GM12878 (cell line): ENCODE measurements around the gene MED31. TPM values are rescaled to one million over a fixed set of nuclear protein-coding genes. Genes with fewer than 3 reads are reported as not detected.

Experiments used
- BCL11A ChIP-seq: IDR thresholded peaks from 2 replicates; pipeline ENCODE4 v1.6.1; 2011; ENCODE audit warnings: low read depth, low read length
- CEBPB ChIP-seq, 2 experiments: fragments of 150-350 bp in 1 of 2; IDR thresholded peaks; 2 replicates each; pipeline ENCODE4 v1.6.1; 2012 to 2014; ENCODE audit warnings: low read depth in 2 of 2, low read length in 2 of 2, borderline replicate concordance in 1 of 2, inconsistent platforms in 1 of 2
- ELK1 ChIP-seq: IDR thresholded peaks from 2 replicates; pipeline ENCODE4 v1.6.1; 2012; ENCODE audit warnings: low read depth, low read length, improper control_type of control experiment
- EZH2 ChIP-seq: IDR thresholded peaks from 2 replicates; pipeline ENCODE4 v1.6.1; 2012; ENCODE audit warnings: low read depth, mild to moderate bottlenecking, control low read depth, inconsistent platforms, low read length, borderline replicate concordance; ENCODE audit not compliant: control insufficient read depth
- FOXK2 ChIP-seq: fragments of 450-650 bp; IDR thresholded peaks from 2 replicates; pipeline ENCODE4 v1.6.1; 2017; ENCODE audit warnings: mild to moderate bottlenecking, moderate library complexity
- IRF4 ChIP-seq: IDR thresholded peaks from 2 replicates; pipeline ENCODE4 v1.6.1; 2011; ENCODE audit warnings: low read depth, low read length
- IRF5 ChIP-seq: fragments of 450-650 bp; IDR thresholded peaks from 2 replicates; pipeline ENCODE4 v1.6.1; 2017; ENCODE audit warnings: borderline replicate concordance
- KAT2A ChIP-seq: conservative IDR thresholded peaks from 2 replicates; pipeline ENCODE4 v1.6.1; 2011; ENCODE audit warnings: low read depth, low read length; ENCODE audit not compliant: control insufficient read depth
- MYB ChIP-seq: fragments of 150-350 bp; IDR thresholded peaks from 2 replicates; pipeline ENCODE4 v1.6.1; 2014; ENCODE audit warnings: mild to moderate bottlenecking, low read depth, low read length, borderline replicate concordance
- NRF1 ChIP-seq: conservative IDR thresholded peaks from 2 replicates; pipeline ENCODE4 v1.6.1; 2011; ENCODE audit warnings: mild to moderate bottlenecking, low read depth, low read length, improper control_type of control experiment
- RB1 ChIP-seq: fragments of 450-650 bp; formaldehyde crosslinking; IDR thresholded peaks from 2 replicates; pipeline ENCODE4 v1.6.1; 2017; ENCODE audit warnings: mild to moderate bottlenecking, borderline replicate concordance
- SIX5 ChIP-seq: IDR thresholded peaks from 2 replicates; pipeline ENCODE4 v1.6.1; 2011; ENCODE audit warnings: mild to moderate bottlenecking, low read depth, low read length, moderate library complexity; ENCODE audit not compliant: severe bottlenecking
- SP1 ChIP-seq: IDR thresholded peaks from one replicate; pipeline ENCODE4 v1.6.1; 2011; ENCODE audit warnings: low read depth, low read length
- TCF3 ChIP-seq: IDR thresholded peaks from 2 replicates; pipeline ENCODE4 v1.6.1; 2012; ENCODE audit warnings: low read depth, mild to moderate bottlenecking, low read length, borderline replicate concordance; ENCODE audit not compliant: insufficient read depth
- ZNF274 ChIP-seq: IDR thresholded peaks from one replicate; pipeline ENCODE4 v1.8.0; 2011; ENCODE audit not compliant: insufficient read length, insufficient read depth
- ZNF384 ChIP-seq: IDR thresholded peaks from 2 replicates; pipeline ENCODE4 v1.6.1; 2012; ENCODE audit warnings: low read depth, mild to moderate bottlenecking, low read length, improper control_type of control experiment, borderline replicate concordance
- polyA plus RNA-seq, 11 experiments: library from polyadenylated mRNA; depleted of rRNA in 4 of 11; unstranded in 6 of 11; stranded (reverse) in 5 of 11; fragments of >200 nt; fragmentation: Nextera tagmentation in 4 of 11; fragmentation: Illumina TruSeq in 1 of 11; extraction: Ambion mirVana in 4 of 11; extraction: Trizol in 1 of 11; gene quantifications; 1 replicate in 1 of 11; 2 replicates in 10 of 11; pipeline versions ENCODE4 v1.2.1 to v1.2.3, GENCODE V29; 2011 to 2016; ENCODE audit warnings: inconsistent platforms in 2 of 11, missing spikeins in 2 of 11, low read depth in 1 of 11
- total RNA-seq, 4 experiments: library from RNA; depleted of rRNA in 3 of 4; stranded (reverse); fragments of >200 nt in 3 of 4; fragmentation: Illumina TruSeq in 1 of 4; extraction: Trizol in 1 of 4; gene quantifications; 2 replicates each; pipeline versions ENCODE4 v1.2.1 to v1.2.3, GENCODE V29; 2013 to 2021
- TF ChIP-seq, protein P1 (sequence below): fragments of 450-650 bp; IDR thresholded peaks from 2 replicates; pipeline ENCODE4 v1.6.1; 2017; ENCODE audit warnings: mild to moderate bottlenecking, moderate library complexity
- TF ChIP-seq, protein P2 (sequence below): fragments of 450-650 bp; IDR thresholded peaks from 2 replicates; pipeline ENCODE4 v1.6.1; 2014; ENCODE audit warnings: mild to moderate bottlenecking
- TF ChIP-seq, protein P3 (sequence below): fragments of 450-650 bp; formaldehyde crosslinking; IDR thresholded peaks from 2 replicates; pipeline ENCODE4 v1.4.0; 2022; ENCODE audit warnings: mild to moderate bottlenecking, moderate library complexity

The MED31 gene
- total and polyA plus RNA-seq, 10 of the 15 experiments (the other 5 are each of a cell fraction or from before 2014, with no cell fraction given), result 14.4 to 71.1 (median 34.6) TPM

DNA sequence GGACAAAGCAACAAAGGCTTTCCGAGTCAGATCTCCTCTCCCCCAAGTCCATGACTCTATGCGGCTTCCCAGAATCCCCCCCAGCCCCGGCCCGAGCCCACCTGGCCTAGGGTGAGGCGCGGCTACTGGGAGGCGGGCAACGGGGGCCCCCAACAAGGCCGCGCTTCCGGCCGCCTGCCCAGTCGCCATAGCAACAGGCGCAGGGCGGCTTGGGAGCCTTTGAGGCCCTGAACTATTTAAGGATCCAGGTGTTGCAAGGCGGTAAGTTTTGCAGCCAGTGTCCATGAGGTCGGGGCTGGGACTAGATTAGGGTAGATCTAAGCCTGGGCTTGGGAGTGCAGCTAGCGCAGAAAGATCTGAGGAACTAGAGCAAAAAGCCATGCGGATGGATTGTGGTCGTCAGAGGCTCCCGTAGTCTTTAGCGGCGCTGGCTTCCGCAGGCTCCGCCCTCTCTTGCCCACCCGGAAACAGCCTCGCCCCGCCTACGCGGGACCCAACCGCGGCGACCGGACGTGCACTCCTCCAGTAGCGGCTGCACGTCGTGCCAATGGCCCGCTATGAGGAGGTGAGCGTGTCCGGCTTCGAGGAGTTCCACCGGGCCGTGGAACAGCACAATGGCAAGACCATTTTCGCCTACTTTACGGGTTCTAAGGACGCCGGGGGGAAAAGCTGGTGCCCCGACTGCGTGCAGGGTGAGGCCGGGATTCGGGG is 10.7 kb downstream of the MED31 start, which contains the start of the genes KIAA0753 and TXNDC17 (continued):
- TF ChIP-seq, protein P1, sequence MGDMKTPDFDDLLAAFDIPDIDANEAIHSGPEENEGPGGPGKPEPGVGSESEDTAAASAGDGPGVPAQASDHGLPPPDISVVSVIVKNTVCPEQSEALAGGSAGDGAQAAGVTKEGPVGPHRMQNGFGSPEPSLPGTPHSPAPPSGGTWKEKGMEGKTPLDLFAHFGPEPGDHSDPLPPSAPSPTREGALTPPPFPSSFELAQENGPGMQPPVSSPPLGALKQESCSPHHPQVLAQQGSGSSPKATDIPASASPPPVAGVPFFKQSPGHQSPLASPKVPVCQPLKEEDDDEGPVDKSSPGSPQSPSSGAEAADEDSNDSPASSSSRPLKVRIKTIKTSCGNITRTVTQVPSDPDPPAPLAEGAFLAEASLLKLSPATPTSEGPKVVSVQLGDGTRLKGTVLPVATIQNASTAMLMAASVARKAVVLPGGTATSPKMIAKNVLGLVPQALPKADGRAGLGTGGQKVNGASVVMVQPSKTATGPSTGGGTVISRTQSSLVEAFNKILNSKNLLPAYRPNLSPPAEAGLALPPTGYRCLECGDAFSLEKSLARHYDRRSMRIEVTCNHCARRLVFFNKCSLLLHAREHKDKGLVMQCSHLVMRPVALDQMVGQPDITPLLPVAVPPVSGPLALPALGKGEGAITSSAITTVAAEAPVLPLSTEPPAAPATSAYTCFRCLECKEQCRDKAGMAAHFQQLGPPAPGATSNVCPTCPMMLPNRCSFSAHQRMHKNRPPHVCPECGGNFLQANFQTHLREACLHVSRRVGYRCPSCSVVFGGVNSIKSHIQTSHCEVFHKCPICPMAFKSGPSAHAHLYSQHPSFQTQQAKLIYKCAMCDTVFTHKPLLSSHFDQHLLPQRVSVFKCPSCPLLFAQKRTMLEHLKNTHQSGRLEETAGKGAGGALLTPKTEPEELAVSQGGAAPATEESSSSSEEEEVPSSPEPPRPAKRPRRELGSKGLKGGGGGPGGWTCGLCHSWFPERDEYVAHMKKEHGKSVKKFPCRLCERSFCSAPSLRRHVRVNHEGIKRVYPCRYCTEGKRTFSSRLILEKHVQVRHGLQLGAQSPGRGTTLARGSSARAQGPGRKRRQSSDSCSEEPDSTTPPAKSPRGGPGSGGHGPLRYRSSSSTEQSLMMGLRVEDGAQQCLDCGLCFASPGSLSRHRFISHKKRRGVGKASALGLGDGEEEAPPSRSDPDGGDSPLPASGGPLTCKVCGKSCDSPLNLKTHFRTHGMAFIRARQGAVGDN, result peak; percentile 77; the same call in 1 of the 2 replicates
- TF ChIP-seq BCL11A (no peak), ELK1 (peak; percentile 96), CEBPB (IDR thresholded peaks at IDR 0.05; ENCODE audit: borderline replicate concordance in 1 of 2, low read depth in 2 of 2, low read length in 2 of 2) (no peak), ZNF384 (no peak), RB1 (0 out of 2 replicates have a peak, but pooled peaks have one; percentile 5), SP1 (peak; percentile 82), SIX5 (no peak), FOXK2 (0 out of 2 replicates have a peak, but pooled peaks have one; percentile 29), KAT2A (no peak), EZH2 (no peak), NRF1 (no peak), TCF3 (peak; percentile 77), ZNF274 (no peak), IRF4 (no peak), MYB (no peak), IRF5 (no peak)
- TF ChIP-seq, protein P2, sequence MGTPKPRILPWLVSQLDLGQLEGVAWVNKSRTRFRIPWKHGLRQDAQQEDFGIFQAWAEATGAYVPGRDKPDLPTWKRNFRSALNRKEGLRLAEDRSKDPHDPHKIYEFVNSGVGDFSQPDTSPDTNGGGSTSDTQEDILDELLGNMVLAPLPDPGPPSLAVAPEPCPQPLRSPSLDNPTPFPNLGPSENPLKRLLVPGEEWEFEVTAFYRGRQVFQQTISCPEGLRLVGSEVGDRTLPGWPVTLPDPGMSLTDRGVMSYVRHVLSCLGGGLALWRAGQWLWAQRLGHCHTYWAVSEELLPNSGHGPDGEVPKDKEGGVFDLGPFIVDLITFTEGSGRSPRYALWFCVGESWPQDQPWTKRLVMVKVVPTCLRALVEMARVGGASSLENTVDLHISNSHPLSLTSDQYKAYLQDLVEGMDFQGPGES, result no peak
- TF ChIP-seq, protein P3, sequence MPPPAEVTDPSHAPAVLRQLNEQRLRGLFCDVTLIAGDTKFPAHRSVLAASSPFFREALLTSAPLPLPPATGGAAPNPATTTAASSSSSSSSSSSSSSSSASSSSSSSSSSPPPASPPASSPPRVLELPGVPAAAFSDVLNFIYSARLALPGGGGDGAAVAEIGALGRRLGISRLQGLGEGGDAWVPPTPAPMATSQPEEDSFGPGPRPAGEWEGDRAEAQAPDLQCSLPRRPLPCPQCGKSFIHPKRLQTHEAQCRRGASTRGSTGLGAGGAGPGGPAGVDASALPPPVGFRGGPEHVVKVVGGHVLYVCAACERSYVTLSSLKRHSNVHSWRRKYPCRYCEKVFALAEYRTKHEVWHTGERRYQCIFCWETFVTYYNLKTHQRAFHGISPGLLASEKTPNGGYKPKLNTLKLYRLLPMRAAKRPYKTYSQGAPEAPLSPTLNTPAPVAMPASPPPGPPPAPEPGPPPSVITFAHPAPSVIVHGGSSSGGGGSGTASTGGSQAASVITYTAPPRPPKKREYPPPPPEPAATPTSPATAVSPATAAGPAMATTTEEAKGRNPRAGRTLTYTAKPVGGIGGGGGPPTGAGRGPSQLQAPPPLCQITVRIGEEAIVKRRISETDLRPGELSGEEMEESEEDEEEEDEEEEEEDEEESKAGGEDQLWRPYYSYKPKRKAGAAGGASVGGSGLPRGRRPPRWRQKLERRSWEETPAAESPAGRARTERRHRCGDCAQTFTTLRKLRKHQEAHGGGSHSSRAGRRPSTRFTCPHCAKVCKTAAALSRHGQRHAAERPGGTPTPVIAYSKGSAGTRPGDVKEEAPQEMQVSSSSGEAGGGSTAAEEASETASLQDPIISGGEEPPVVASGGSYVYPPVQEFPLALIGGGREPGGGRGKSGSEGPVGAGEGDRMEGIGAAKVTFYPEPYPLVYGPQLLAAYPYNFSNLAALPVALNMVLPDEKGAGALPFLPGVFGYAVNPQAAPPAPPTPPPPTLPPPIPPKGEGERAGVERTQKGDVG, result no peak
